H1 (cell line): ENCODE data around the gene MRPS6.

Source experiments
- CEBPB ChIP-seq: IDR thresholded peaks from 2 replicates; pipeline ENCODE4 v1.6.1; 2012; ENCODE audit warnings: low read depth, low read length
- CTCF ChIP-seq, 3 experiments: IDR thresholded peaks; 1 replicate in 2 of 3; 2 replicates in 1 of 3; pipeline versions ENCODE4 v1.5.1 to v1.6.1; 2011; ENCODE audit warnings: low read length in 3 of 3, mild to moderate bottlenecking in 3 of 3, inconsistent platforms in 2 of 3, low read depth in 1 of 3, moderate library complexity in 1 of 3; ENCODE audit not compliant: insufficient read depth in 1 of 3; ENCODE audit errors: control extremely low read depth in 1 of 3
- GABPA ChIP-seq: IDR thresholded peaks from 2 replicates; pipeline ENCODE4 v1.6.1; 2011; ENCODE audit warnings: mild to moderate bottlenecking, low read length, moderate library complexity, borderline replicate concordance; ENCODE audit not compliant: insufficient read depth
- GTF2F1 ChIP-seq: IDR thresholded peaks from 2 replicates; pipeline ENCODE4 v1.6.1; 2012; ENCODE audit warnings: low read depth, low read length, improper control_type of control experiment, borderline replicate concordance
- JUND ChIP-seq: IDR thresholded peaks from 2 replicates; pipeline ENCODE4 v1.6.1; 2011; ENCODE audit warnings: mild to moderate bottlenecking, improper control_type of control experiment, low read length
- MAFK ChIP-seq: IDR thresholded peaks from 2 replicates; pipeline ENCODE4 v1.6.1; 2012; ENCODE audit warnings: low read depth, mild to moderate bottlenecking, improper control_type of control experiment, low read length
- POLR2A ChIP-seq, 2 experiments: IDR thresholded peaks; 1 replicate in 1 of 2; 2 replicates in 1 of 2; pipeline ENCODE4 v1.6.1; 2011; ENCODE audit warnings: low read depth in 2 of 2, low read length in 2 of 2, mild to moderate bottlenecking in 2 of 2; ENCODE audit errors: control extremely low read depth in 1 of 2
- POLR2AphosphoS5 ChIP-seq: IDR thresholded peaks from 2 replicates; pipeline ENCODE4 v1.6.1; 2011; ENCODE audit warnings: low read depth, low read length
- RNF2 ChIP-seq: fragments of 200-900, 300-1000 bp; sonication (generic); IDR thresholded peaks from 2 replicates; pipeline ENCODE4 v1.7.1; 2016; ENCODE audit warnings: borderline replicate concordance, low read depth, mild to moderate bottlenecking, antibody characterized with exemption, low read length; ENCODE audit not compliant: poor library complexity, severe bottlenecking; ENCODE audit errors: missing control alignments
- SUZ12 ChIP-seq: fragments of 200-600 bp; sonication (generic); IDR thresholded peaks from 2 replicates; pipeline ENCODE4 v1.6.1; 2012; ENCODE audit warnings: mild to moderate bottlenecking, inconsistent platforms, low read length, moderate library complexity, mixed read lengths
- TAF1 ChIP-seq: IDR thresholded peaks from 2 replicates; pipeline ENCODE4 v1.6.1; 2011; ENCODE audit warnings: mild to moderate bottlenecking, low read depth, low read length
- TF ChIP-seq, protein P1 (sequence below): IDR thresholded peaks from 2 replicates; pipeline ENCODE4 v1.6.1; 2012; ENCODE audit warnings: inconsistent platforms

DNA sequence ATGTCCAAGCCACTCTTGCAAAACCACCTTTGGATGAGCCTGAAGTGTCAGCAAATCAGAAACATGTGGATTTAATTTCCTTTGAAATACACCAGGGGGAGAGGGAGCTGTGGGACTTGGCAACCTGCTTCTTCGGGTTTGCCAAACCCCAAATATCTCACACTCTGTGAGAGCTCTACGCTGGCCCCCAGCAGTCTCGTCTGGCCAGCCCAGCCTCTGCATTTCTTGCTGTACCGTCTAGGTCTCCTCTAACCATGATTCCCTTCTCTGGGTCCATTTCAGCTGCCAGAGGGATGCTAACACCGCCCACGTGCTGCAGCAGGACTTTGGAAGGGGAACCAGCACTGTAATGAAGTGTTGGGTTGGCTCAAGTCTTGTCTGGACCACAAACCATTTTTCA is 114.6 kb downstream of the MRPS6 start:
- TF ChIP-seq, protein P1, sequence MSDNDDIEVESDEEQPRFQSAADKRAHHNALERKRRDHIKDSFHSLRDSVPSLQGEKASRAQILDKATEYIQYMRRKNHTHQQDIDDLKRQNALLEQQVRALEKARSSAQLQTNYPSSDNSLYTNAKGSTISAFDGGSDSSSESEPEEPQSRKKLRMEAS: no peak
- TF ChIP-seq JUND: no peak
- TF ChIP-seq CTCF (IDR thresholded peaks at IDR 0.05; ENCODE audit: control extremely low read depth in 1 of 3, insufficient read depth in 1 of 3, low read depth in 1 of 3, low read length in 3 of 3): no peak
- TF ChIP-seq SUZ12: no peak
- TF ChIP-seq MAFK: no peak
- TF ChIP-seq POLR2A (IDR thresholded peaks at IDR 0.05; ENCODE audit: control extremely low read depth in 1 of 2, low read depth in 2 of 2, low read length in 2 of 2): no peak
- no peak for TF ChIP-seq POLR2AphosphoS5
- no peak for TF ChIP-seq TAF1
- no peak for TF ChIP-seq CEBPB
- no peak for TF ChIP-seq GTF2F1
- no peak for TF ChIP-seq RNF2
- TF ChIP-seq GABPA: no peak
